ENCODE data around the gene PHACTR1. TPM values are rescaled to one million over a fixed set of nuclear protein-coding genes. Genes with fewer than 3 reads are reported as not detected.

Gene PHACTR1
- total RNA-seq, 4 donors from 2014 or later: 1.5 to 3.6 (median 2.5) TPM

DNA sequence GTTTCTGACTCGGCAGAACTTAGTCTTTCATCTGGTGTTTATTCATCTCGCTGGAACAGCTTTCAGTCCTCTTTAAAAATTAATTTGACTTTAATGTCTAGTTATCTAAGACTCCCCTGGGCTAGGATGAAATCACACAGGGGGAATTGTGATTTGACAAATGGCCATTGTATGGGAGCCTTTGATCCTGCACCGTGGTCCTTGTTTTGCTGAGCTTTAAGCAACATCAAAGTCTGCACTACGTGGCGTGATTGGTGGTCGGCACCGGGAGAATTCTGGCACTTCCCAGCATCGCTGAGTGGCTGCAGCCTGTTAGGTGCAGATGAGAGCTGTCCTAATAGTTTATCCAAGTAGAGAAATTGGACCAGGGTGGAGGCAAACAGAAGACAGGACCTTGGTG is 464.8 kb downstream of the PHACTR1 start:
- H3K4me3 ChIP-seq (ENCODE audit: low read depth, poor library complexity, severe bottlenecking): no peak overlapping the region
- TF ChIP-seq, protein P1, sequence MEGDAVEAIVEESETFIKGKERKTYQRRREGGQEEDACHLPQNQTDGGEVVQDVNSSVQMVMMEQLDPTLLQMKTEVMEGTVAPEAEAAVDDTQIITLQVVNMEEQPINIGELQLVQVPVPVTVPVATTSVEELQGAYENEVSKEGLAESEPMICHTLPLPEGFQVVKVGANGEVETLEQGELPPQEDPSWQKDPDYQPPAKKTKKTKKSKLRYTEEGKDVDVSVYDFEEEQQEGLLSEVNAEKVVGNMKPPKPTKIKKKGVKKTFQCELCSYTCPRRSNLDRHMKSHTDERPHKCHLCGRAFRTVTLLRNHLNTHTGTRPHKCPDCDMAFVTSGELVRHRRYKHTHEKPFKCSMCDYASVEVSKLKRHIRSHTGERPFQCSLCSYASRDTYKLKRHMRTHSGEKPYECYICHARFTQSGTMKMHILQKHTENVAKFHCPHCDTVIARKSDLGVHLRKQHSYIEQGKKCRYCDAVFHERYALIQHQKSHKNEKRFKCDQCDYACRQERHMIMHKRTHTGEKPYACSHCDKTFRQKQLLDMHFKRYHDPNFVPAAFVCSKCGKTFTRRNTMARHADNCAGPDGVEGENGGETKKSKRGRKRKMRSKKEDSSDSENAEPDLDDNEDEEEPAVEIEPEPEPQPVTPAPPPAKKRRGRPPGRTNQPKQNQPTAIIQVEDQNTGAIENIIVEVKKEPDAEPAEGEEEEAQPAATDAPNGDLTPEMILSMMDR (IDR thresholded peaks at IDR 0.05): no peak
- no peak for TF ChIP-seq POLR2A (IDR thresholded peaks at IDR 0.05)
- DNase-seq (ENCODE audit: low spot score in 2 of 2): peak in 1 of 2 donors; percentile 34
- 61 to 69% methylated on average over 8 of the region's 8 CpGs for WGBS, 2 donors
- intact Hi-C loops (cut with DNase I; ENCODE audit: low total_unique reads): no loop called here

DNA sequence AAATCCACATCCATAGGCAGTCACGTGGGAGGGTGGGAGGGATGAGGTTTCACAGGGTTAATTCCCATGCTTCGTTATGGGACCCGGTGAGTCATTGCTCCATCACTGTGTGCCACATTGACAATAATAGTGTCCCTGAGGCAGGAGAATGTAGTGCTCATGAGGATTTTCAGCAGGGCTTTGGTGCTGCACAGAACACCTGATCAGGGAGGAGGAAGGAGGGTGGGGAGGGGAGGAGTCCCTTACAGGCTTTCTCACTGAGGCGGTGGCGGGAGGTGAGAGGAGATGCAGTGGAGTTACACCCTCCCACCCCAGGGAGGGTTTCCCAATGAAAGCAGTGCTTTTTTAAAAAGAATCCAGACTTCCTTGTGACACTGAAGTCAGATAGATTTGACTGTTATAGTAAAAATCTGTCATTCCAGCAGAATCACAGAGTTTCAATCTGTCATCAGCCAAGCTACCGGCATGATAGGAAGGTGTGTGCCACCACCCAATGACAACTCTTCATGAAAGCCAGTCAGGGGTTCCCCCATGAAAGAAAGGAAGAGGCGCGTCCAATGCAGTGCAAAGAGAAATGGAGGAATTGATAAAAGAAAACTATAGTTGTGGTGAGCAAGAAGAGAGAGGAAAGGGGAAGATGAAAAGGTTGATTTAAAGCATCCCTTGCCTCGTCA is 467.0 kb downstream of the PHACTR1 start:
- DNase-seq (ENCODE audit: low spot score in 2 of 2): peak in 1 of 2 donors; percentile 46
- no peak for TF ChIP-seq POLR2A (IDR thresholded peaks at IDR 0.05)
- TF ChIP-seq, protein P1 (IDR thresholded peaks at IDR 0.05): no peak
- no peak overlapping the region for H3K4me3 ChIP-seq (ENCODE audit: low read depth, poor library complexity, severe bottlenecking)
- WGBS, 2 donors: 78 to 79% methylated on average over 9 of the region's 9 CpGs
- intact Hi-C loops (cut with DNase I; ENCODE audit: low total_unique reads): no loop called here

DNA sequence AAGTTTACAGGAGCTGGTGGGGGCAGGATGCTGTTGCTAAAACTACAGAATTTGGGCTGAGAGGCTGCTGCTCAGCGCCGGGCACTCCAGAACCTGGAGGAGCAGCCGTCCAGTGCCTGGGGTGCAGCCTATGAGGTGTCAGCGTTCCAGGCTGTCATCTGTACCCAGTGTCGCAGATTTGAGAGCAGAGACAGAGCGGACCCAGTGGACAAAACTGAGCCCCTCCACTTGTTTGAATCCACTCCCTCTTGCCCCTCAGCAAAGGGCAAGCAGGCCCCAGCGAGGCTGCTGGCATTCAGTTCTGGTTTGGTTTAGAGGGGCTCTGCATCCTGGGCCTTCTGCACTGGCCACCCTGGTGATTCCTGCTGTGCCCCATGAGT is 467.5 kb downstream of the PHACTR1 start:
- no peak overlapping the region for H3K4me3 ChIP-seq (ENCODE audit: low read depth, poor library complexity, severe bottlenecking)
- WGBS, 2 donors: 91 to 92% methylated on average over 7 of the region's 7 CpGs
- intact Hi-C loops (cut with DNase I; ENCODE audit: low total_unique reads): no loop called here
- DNase-seq (ENCODE audit: low spot score in 2 of 2): peak in 1 of 2 donors; percentile 14
- TF ChIP-seq POLR2A (IDR thresholded peaks at IDR 0.05): no peak
- TF ChIP-seq, protein P1 (IDR thresholded peaks at IDR 0.05): no peak

DNA sequence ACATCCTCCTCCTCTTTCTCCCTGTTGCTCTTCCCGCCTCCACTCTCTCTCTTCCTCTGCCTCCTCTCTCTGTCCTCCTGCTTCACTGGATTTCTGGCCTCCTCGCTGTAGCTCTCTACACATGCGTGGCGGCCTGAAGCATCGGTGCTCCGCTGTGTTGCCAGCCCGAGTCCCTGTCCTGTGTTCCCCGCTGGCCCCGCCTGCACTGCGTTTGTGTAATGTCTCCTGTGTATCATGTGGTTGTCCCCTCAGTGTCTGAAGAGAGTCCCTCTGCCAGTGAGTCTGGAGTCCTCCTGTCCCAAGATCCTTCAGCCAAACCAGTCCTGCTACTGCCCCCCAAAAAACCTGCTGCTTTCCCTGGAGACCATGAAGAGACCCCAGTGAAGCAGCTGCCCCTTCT is 468.0 kb downstream of the PHACTR1 start:
- TF ChIP-seq, protein P1 (IDR thresholded peaks at IDR 0.05): no peak
- no peak for TF ChIP-seq POLR2A (IDR thresholded peaks at IDR 0.05)

DNA sequence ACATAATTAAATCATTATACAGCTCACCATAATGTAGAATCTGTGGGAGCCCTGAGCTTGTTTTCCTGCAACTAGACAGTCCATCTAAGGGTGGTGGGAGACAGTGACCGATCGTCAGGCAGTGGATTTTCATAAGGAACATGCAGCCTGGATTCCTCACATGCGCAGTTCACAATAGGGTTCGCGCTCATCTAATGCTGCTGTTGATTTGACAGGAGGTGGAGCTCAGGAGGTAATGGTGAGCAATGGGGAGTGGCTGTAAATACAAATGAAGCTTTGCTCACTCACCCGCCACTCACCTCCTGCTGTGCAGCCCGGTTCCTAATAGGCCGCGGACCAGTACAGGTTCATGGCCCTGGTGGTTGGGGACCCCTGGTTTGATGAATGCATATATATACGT is 470.3 kb downstream of the PHACTR1 start:
- 94 to 97% methylated on average over 10 of the region's 10 CpGs for WGBS, 2 donors
- TF ChIP-seq, protein P1 (IDR thresholded peaks at IDR 0.05): no peak
- TF ChIP-seq POLR2A (IDR thresholded peaks at IDR 0.05): no peak
- intact Hi-C loops (cut with DNase I; ENCODE audit: low total_unique reads): no loop called here
- peak in 1 of 2 donors; percentile 48 for DNase-seq (ENCODE audit: low spot score in 2 of 2)
- H3K4me3 ChIP-seq (ENCODE audit: low read depth, poor library complexity, severe bottlenecking): no peak overlapping the region

More for the DNA sequence above, 468.0 kb downstream of the PHACTR1 start:
- no peak overlapping the region for H3K4me3 ChIP-seq (ENCODE audit: low read depth, poor library complexity, severe bottlenecking)
- intact Hi-C loops (cut with DNase I; ENCODE audit: low total_unique reads): no loop called here
- whole genome bisulfite sequencing, 2 donors: 93 to 96% methylated on average over 10 of the region's 10 CpGs
- DNase-seq (ENCODE audit: low spot score in 2 of 2): peak in 1 of 2 donors; percentile 77

DNA sequence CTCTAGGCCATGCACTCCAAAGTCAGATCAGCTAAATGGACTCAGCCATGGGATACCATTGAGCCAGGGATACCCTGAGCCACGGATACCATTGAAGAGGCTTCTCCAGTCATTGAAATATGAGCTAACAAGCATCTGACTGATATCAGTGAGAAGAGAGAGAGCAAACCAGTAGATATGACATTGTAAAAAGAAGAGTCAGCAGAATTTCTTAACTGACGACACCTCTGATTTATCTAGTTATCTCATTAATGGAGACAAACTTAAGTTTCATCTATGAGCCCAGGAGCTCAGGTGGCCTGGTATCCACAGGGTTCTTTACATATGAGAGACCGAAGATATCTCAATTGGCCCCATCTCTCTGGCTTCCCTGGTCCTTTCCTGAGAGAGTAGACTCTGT is 471.1 kb downstream of the PHACTR1 start:
- no peak overlapping the region for H3K4me3 ChIP-seq (ENCODE audit: low read depth, poor library complexity, severe bottlenecking)
- WGBS, 2 donors: 87 to 90% methylated on average over 3 of the region's 3 CpGs
- TF ChIP-seq, protein P1 (IDR thresholded peaks at IDR 0.05): no peak
- TF ChIP-seq POLR2A (IDR thresholded peaks at IDR 0.05): no peak
- intact Hi-C loops (cut with DNase I; ENCODE audit: low total_unique reads): no loop called here
- peak in 1 of 2 donors; percentile 5 for DNase-seq (ENCODE audit: low spot score in 2 of 2)

Data from lower leg skin (tissue), 4 donors.